ENCODE results near the gene CTDSPL2. TPM values are rescaled to one million over a fixed set of nuclear protein-coding genes. Genes with fewer than 3 reads are reported as not detected.
A peak's percentile ranks its signal among the peaks of the same experiment; 100 is the strongest.
"Not testable (repeated sequence)": the region's sequence is repeated elsewhere in the genome, so short reads cannot be mapped to it uniquely, and the experiment has no call there.

CTDSPL2 gene
- total and polyA plus RNA-seq, 10 of the 15 experiments (the other 5 are each of a cell fraction or from before 2014, with no cell fraction given) = 10.7 to 77.1 (median 44.9) TPM

DNA sequence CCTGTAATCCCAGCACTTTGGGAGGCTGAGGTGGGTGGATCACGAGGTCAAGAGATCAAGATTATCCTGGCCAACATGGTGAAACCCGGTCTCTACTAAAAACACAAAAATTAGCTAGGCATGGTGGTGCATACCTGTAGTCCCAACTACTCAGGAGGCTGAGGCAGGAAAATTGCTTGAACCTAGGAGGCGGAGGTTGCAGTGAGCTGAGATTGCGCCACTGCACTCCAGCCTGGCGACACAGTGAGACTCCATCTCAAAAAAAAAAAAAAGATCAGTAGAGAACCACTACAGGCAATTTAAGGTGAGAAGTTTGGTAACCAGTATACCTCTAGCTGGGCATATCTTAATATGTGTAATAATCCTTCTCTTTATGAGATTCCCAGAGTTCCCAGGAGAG lies 117.3 kb downstream of the CTDSPL2 start:
- in situ Hi-C loops (cut with MboI); FAIRE-seq; ATAC-seq; DNase-seq (ENCODE audit: low read depth, low spot score); H3K9ac ChIP-seq (ENCODE audit: control insufficient read depth, insufficient read depth, low read length); H3K36me3 ChIP-seq (ENCODE audit: control insufficient read depth in 2 of 2, insufficient read depth in 2 of 2, low read length in 1 of 2); BruUV-seq (replicated peaks); intact Hi-C loops (cut with micrococcal nuclease; ENCODE audit: unreplicated experiment); H4K20me1 ChIP-seq (ENCODE audit: control insufficient read depth, insufficient read depth); H2AFZ ChIP-seq (ENCODE audit: control insufficient read depth, low read depth, low read length); H3K27me3 ChIP-seq (replicated peaks in 1 of 2; ENCODE audit: control insufficient read depth in 2 of 2, insufficient read depth in 2 of 2, low read length in 1 of 2); H3K9me3 ChIP-seq (replicated peaks; ENCODE audit: control insufficient read depth, insufficient read depth, low read length); H3K27ac ChIP-seq (ENCODE audit: control insufficient read depth, insufficient read depth); H3K4me1 ChIP-seq (ENCODE audit: control insufficient read depth, insufficient read depth, low read length): not testable (repeated sequence)
- POLR2A ChIA-PET = interaction anchor here (0.6 to 2.5 kb wide), 3 partner anchors 7 to 34 kb away, joined by 3 to 24 read pairs (median 4); partner anchors contain the start of gene EIF3J
- TF ChIP-seq, protein P1, sequence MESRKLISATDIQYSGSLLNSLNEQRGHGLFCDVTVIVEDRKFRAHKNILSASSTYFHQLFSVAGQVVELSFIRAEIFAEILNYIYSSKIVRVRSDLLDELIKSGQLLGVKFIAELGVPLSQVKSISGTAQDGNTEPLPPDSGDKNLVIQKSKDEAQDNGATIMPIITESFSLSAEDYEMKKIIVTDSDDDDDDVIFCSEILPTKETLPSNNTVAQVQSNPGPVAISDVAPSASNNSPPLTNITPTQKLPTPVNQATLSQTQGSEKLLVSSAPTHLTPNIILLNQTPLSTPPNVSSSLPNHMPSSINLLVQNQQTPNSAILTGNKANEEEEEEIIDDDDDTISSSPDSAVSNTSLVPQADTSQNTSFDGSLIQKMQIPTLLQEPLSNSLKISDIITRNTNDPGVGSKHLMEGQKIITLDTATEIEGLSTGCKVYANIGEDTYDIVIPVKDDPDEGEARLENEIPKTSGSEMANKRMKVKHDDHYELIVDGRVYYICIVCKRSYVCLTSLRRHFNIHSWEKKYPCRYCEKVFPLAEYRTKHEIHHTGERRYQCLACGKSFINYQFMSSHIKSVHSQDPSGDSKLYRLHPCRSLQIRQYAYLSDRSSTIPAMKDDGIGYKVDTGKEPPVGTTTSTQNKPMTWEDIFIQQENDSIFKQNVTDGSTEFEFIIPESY (IDR thresholded peaks at IDR 0.05) = 0 out of 2 replicates have a peak, but pooled peaks have one; percentile 11
- SMC1A ChIA-PET (ENCODE audit: uncharacterized antibody, unreplicated experiment) = interaction anchor here (0.6 kb wide), 1 partner anchor 269 kb away, joined by 5 read pairs; no protein-coding TSS in a partner anchor
- Histone ChIP-seq H3K4me2 (ENCODE audit: control insufficient read depth, insufficient read depth) (peak overlapping the region; percentile 4; the same call in 1 of the 2 replicates), H3K79me2 (ENCODE audit: control insufficient read depth, insufficient read depth, low read length) (peaks cover 81% of the 10 kb centered on the region), H3K4me3 (peak overlapping the region; percentile 39; the same call in 1 of the 2 replicates)
- CTCF ChIA-PET = interaction anchor here (0.9 to 2.8 kb wide), 5 partner anchors 11 to 193 kb away, joined by 3 to 26 read pairs (median 4); partner anchors contain the start of gene TRIM69
- RAD21 ChIA-PET (ENCODE audit: unreplicated experiment) = interaction anchor here (0.8 kb wide), 1 partner anchor 116 kb away, joined by 3 read pairs; no protein-coding TSS in a partner anchor
- 98% methylated on average over 4 of the region's 5 CpGs for WGBS (ENCODE audit: insufficient coverage, insufficient replicate concordance, low lambda C conversion rate, missing lambda C conversion rate)

Data from GM12878 (cell line).